Muscle of leg (tissue), 11 donors: ENCODE data around the gene SIX2. TPM values are rescaled to one million over a fixed set of nuclear protein-coding genes. Genes with fewer than 3 reads are reported as not detected.
A peak's percentile ranks its signal among the peaks of the same experiment; 100 is the strongest.

Source experiments
- DNase-seq: peaks from one replicate; pipeline ENCODE4 v3.0.0; 2013
- H3K27ac ChIP-seq: one replicate; pipeline ENCODE4 v1.5.1; 2013; ENCODE audit warnings: mild to moderate bottlenecking, low read length, control low read depth
- H3K27me3 ChIP-seq: one replicate; pipeline ENCODE4 v1.6.1; 2013; ENCODE audit warnings: low read length; ENCODE audit not compliant: control insufficient read depth, insufficient read depth
- H3K36me3 ChIP-seq: one replicate; pipeline ENCODE4 v1.6.1; 2013; ENCODE audit warnings: low read length; ENCODE audit not compliant: control insufficient read depth, insufficient read depth
- H3K4me1 ChIP-seq: one replicate; pipeline ENCODE4 v1.6.1; 2013; ENCODE audit warnings: low read length; ENCODE audit not compliant: control insufficient read depth, insufficient read depth
- H3K4me3 ChIP-seq: one replicate; pipeline ENCODE4 v1.5.1; 2013; ENCODE audit warnings: low read length, control low read depth
- H3K9me3 ChIP-seq: replicated peaks from 2 replicates; pipeline ENCODE4 v1.6.1; 2013; ENCODE audit warnings: low read depth, low read length; ENCODE audit not compliant: control insufficient read depth
- WGBS: methylation state at CpG from one replicate; pipeline ENCODE4 v1.1.5; 2013; ENCODE audit warnings: missing lambda C conversion rate; ENCODE audit not compliant: insufficient coverage; 5-methylcytosine and 5-hydroxymethylcytosine counted together
- polyA plus RNA-seq, 8 donors: library from polyadenylated mRNA; unstranded; fragments of 120-200 nt; gene quantifications; one replicate each; pipeline versions ENCODE4 v1.2.1 to v1.2.3, GENCODE V29; 2013; ENCODE audit warnings: inconsistent platforms in 1 of 8, low replicate concordance in 1 of 8; ENCODE audit not compliant: insufficient read length in 8 of 8, insufficient read depth in 1 of 8
- total RNA-seq: library from RNA; stranded (reverse); fragments of 120-200 nt; gene quantifications from one replicate; pipeline ENCODE4 v1.2.4, GENCODE V29; 2013

The SIX2 gene
- total and polyA plus RNA-seq, 9 donors: 3.3 to 20.0 (median 15.6) TPM

GRCh38 chr2:44989176-44989575 is 20.1 kb downstream of the SIX2 start:
- Histone ChIP-seq H3K9me3 (peaks cover 11% of the 10 kb centered on the region), H3K27me3 (peaks cover 10% of the 10 kb centered on the region), H3K36me3 (no peaks in the 10 kb centered on the region), H3K27ac (no peak overlapping the region), H3K4me1 (no peaks in the 10 kb centered on the region), H3K4me3 (no peak overlapping the region)
- DNase-seq: no peak
- 92% methylated on average over 2 of the region's 2 CpGs for WGBS

DNA sequence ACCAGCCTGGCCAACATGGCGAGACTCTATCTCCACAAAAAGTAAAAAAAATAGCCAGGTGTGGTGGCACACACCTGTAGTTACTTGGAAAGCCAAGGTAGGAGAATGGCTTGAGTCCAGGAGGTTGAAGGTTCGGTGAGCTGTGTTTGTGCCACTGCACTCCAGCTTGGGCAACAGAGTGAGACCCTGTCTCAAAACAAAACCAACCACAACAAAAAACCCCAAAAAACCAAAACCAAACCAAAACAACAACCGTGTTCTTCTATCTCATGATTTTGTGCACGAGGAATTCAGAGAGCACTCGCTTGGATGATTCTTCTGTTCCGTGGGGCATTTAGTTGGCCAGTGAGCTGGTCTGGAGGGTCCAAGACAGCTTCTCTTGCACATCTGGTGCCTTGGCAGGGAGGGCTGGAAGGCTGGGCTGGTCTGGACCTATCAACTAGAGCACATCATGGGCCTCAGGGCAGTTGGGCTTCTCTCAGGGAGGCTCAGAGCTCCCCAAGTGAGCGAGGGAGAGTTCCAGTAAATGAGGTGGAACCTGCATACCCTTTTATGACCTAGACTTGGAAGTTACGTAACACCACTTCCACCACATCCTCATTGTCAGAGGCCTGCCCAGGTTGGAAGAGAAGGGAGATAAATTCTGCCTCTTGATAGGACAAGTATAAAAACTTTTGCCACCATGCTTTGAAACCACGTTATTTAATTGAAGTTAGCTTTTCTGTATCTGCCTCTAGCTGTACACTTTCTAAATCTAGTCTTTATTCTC is 25.2 kb downstream of the SIX2 start:
- DNase-seq: no peak
- Histone ChIP-seq H3K4me1 (peaks cover 2% of the 10 kb centered on the region), H3K36me3 (no peaks in the 10 kb centered on the region), H3K27me3 (peaks cover 7% of the 10 kb centered on the region), H3K4me3 (no peak overlapping the region), H3K9me3 (peaks cover 11% of the 10 kb centered on the region), H3K27ac (no peak overlapping the region)
- 75% methylated on average over 2 of the region's 9 CpGs for WGBS

DNA sequence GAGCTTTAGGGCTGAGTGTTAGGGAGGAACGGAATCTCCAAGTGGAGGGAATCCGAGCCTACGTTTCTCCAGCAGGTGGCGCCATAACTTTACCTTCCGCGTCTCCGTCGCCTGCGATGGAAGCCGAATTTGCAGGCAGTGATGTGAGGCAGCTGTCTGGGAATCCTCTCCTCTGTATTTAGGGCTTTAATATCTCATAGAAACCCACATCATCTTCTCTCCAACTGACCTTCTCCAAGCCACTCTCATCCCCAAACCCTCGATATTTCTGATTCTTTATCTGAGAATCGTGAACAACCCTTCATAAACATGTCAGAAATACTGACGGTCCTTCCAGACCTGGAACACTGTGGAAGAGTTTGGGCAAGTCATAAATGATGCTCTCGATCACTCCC is 27.5 kb downstream of the SIX2 start:
- H3K9me3 ChIP-seq: no peaks in the 10 kb centered on the region
- H3K36me3 ChIP-seq: no peaks in the 10 kb centered on the region
- H3K4me3 ChIP-seq: no peak overlapping the region
- no peak overlapping the region for H3K27ac ChIP-seq
- peak; percentile 86 for DNase-seq
- H3K4me1 ChIP-seq: peaks cover 2% of the 10 kb centered on the region
- peaks cover 7% of the 10 kb centered on the region for H3K27me3 ChIP-seq
- 12% methylated on average over 11 of the region's 14 CpGs for WGBS

DNA sequence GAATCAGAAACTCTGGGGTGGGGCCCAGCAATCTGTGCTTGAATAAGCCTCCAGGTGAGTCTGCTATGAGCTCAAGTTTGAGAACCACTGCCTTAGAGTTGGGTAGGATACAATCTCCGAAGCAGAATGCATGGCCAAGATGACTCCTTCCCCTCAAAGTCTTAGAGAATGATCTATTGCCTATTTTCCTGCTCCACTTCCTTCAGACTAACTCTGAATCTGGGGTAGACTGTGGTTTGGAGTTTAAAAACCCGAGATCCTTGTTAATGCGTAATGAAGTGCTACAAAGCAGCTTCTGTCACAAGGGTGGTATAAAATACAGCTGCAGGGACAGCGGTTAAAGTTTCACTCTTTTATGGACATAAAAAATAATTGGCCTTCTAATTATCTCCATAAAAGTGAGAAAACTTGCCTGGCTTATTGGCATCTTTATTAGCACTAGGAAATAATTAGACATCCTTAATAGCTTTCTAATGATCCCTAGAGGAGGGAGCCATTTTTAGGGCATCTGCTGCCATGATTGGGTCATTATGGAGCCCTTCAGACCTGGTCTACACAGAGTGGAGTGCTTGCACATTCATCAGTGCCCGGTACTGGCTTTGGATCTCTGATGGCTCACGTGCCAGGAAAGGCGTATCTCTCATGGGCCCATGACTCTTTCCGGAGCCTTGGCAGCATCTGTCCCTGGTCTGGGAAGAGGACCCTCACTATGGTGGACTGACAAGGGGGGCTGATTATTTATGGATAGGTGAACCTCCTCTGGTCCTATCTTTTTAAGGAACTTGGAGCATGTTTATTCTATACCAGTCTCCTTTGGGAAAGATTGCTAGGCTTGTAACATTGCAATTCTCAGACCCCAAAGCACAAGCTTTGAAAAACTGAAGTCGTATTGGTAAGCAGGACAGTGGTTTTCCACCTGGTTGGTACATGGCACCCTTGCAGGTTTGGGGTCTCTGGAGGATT is 28.2 kb downstream of the SIX2 start:
- H3K9me3 ChIP-seq: no peaks in the 10 kb centered on the region
- H3K27me3 ChIP-seq: peaks cover 7% of the 10 kb centered on the region
- no peak overlapping the region for H3K27ac ChIP-seq
- H3K4me1 ChIP-seq: peaks cover 2% of the 10 kb centered on the region
- no peaks in the 10 kb centered on the region for H3K36me3 ChIP-seq
- DNase-seq: no peak
- H3K4me3 ChIP-seq: no peak overlapping the region
- 48% methylated on average over 4 of the region's 9 CpGs for WGBS

DNA sequence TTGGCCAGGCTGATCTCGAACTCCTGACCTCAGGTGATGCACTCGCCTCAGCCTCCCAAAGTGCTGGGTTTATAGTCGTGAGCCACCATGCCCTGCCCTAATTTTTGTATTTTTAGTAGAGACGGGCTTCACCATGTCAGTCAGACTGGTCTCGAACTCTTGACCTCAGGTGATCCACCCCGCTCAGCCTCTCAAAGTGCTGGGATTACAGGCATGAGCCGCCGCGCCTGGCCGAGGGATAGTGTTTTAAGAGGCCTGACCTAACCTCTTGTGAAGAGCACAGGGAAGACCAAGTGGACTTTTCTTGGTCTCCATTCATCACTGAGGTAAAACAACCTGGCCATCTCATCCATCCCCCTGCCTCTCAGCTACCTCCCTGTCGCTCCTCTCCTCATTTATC is 29.7 kb downstream of the SIX2 start:
- Histone ChIP-seq H3K27ac (no peak overlapping the region), H3K4me1 (peaks cover 2% of the 10 kb centered on the region), H3K27me3 (peaks cover 7% of the 10 kb centered on the region), H3K36me3 (no peaks in the 10 kb centered on the region), H3K9me3 (no peaks in the 10 kb centered on the region), H3K4me3 (no peak overlapping the region)
- DNase-seq: no peak
- 87% methylated on average over 9 of the region's 11 CpGs for WGBS

DNA sequence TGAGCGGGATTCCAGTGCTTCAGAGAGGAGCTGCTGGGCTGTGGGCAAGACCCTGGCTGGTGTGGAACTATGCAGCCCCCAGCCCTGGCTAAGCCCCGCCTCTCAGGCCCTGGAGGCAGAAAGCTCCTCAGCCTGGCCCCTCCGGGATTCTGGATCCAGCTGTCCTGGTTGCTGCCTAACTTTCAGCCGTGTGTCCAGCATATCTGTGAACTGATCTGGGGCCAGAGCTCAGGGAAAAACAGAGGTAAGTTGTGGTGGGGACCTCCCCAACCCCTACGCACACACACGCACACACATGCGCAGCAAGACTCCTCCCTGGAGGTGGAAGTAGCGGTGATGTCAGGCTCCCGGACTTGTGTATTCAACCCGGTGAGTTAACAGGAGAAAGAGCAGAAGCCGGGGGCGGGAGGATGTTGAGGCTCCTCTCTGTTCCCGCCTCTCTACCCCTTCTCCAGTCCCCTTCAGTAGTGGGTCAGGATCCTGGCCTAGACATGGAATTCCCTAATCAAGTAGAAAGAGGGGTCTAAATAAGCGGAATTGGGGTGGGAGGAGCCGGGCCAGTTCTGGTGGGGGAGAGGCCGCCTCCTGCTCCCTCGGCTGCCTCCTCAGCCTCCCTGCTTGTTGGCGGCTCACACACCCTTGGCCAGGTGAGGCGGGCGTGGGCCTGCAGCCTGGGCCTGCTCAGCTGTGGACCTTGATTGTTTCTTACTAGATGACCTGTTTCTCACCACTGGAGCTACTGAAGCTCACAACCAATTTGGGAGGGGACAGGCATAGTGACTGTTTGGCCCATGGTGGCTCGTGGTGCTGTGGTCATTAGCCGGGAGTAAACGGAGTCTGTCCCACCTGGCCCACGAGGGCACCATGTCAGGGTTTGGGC is 33.4 kb downstream of the SIX2 start:
- Histone ChIP-seq H3K27me3 (peaks cover 21% of the 10 kb centered on the region), H3K4me3 (no peak overlapping the region), H3K9me3 (no peaks in the 10 kb centered on the region), H3K36me3 (no peaks in the 10 kb centered on the region), H3K27ac (no peak overlapping the region), H3K4me1 (peaks cover 11% of the 10 kb centered on the region)
- DNase-seq: no peak
- WGBS: 66% methylated on average over 10 of the region's 24 CpGs

DNA sequence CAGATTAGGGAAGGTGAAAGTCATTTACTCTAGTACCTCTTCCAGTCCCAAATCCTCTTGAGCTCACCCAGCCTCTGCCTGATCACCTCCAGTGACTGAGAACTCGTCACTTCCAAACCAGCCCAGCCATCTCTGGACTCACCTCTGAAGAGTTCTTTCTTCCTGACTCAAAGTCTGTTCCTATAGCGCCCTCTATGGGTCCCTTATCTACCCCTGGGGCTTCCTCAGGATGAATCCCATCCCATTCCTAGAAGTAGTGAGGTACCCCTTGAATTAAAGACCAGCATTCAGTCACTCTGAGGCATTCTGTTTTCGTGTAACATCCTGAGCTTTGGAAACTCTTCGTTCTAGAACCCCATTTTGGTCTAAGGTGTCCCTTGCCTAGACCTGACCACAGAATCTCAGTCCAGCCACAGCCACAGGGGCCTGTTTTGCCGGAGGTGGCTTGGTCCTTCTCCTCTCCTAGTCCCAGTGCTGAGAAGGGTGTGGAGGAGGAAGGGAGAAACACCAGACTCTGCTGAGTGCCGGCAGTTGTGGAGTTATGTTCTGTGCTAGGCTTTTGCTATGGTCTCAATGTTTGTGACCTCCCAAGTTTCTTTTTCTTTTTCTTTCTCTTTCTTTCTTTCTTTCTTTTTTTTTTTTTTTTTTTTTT is 35.1 kb downstream of the SIX2 start:
- Histone ChIP-seq H3K4me3 (no peak overlapping the region), H3K9me3 (no peaks in the 10 kb centered on the region), H3K27ac (no peak overlapping the region), H3K36me3 (no peaks in the 10 kb centered on the region), H3K27me3 (peaks cover 18% of the 10 kb centered on the region), H3K4me1 (peaks cover 12% of the 10 kb centered on the region)
- DNase-seq: no peak
- 20% methylated on average over 2 of the region's 6 CpGs for WGBS

GRCh38 chr2:44972771-44973535 is 36.3 kb downstream of the SIX2 start:
- H3K27ac ChIP-seq: no peak overlapping the region
- no peaks in the 10 kb centered on the region for H3K9me3 ChIP-seq
- peaks cover 12% of the 10 kb centered on the region for H3K4me1 ChIP-seq
- no peak for DNase-seq
- no peak overlapping the region for H3K4me3 ChIP-seq
- no peaks in the 10 kb centered on the region for H3K36me3 ChIP-seq
- H3K27me3 ChIP-seq: peaks cover 18% of the 10 kb centered on the region
- 23% methylated on average over 6 of the region's 11 CpGs for WGBS

- no peak overlapping the region for H3K27ac ChIP-seq
- H3K9me3 ChIP-seq: no peaks in the 10 kb centered on the region
- H3K36me3 ChIP-seq: no peaks in the 10 kb centered on the region
- DNase-seq: no peak
- no peak overlapping the region for H3K4me3 ChIP-seq
- 59% methylated on average over 12 of the region's 15 CpGs for WGBS
- H3K27me3 ChIP-seq: peaks cover 24% of the 10 kb centered on the region
- peaks cover 12% of the 10 kb centered on the region for H3K4me1 ChIP-seq
These were observed 38.3 kb downstream of the SIX2 start for GRCh38 chr2:44970846-44971450.
